Stimulated activated CD4-positive, alpha-beta T cell treated with anti-CD3 and anti-CD28 coated beads, Interleukin-2, amount 100 ng/mL, for 48 hours (primary cell): ENCODE results near the gene MYO3A.
"Not testable (repeated sequence)": the region's sequence is repeated elsewhere in the genome, so short reads cannot be mapped to it uniquely, and the experiment has no call there.

Experiments
- DNase-seq, 2 donors: peaks; one replicate each; pipeline ENCODE4 v3.0.0-alpha.2; 2020

MYO3A gene

DNA sequence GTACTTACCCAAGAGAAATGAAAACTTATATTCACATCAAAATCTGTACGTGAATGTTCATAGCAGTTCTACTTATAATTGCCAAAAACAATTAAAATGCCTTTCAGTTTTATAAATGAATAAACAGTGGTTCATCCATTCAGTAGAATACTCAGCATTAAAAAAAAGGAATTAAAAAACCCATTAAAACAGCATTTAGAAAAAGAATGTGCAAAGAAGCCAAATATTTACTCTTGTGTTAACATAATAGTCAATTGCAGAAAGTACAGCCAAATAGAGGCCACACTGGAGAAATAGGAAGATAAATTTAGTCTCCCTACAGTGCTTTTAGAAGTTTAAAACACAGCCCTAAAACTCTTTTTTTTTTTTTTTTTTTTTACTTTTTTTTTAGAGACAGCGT is 54.6 kb downstream of the MYO3A start:
- DNase-seq: no peak

DNA sequence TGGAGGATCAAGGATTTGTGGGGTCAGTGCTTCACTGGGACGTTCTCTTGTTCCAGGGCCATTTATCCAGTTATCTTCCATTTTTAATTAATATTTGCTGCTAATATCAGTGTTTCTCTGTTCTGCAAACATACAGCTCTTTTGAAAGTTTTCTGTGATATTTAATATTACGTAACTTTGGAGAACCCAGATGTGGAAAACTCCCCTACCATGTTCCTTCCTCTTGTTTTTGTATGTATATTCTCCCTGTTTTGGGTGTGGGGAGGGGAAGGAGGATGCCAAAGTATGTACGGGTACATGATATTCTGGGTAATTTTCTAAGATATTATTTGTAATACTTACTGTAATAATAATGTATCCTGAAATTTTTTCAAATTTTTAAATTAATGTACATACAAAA is 55.9 kb downstream of the MYO3A start:
- DNase-seq: no peak

DNA sequence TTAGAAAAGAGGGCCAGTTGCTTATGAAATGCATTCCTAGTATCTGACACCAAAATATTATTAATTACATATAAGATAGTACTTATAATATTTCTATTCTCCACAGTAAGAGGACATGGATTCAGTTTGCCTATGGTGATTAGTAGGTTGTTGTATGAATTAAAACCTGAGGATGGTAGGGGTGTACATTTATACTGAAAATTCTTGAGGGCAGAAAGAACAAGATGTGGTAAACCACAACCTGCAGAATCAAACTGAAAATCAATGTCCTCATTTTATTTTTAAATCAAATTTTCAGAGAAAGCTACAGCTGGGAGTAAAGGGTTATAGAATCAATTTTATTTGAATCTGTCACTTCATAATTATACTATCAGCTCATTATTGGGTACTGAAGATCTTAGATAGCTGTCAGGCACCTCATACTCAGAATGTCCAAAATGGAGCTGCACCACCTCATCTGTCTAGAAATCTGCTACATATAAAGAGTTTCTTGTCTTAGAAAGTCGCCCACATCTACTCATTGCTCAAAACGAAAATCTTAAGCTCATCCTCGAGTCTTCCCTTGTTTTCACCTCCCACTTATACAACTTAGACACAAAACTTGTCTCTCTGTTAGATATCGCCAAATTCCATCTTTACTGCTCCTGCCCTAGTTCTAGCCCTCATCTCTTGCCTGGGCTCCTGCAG is 65.4 kb downstream of the MYO3A start:
- DNase-seq: no peak

DNA sequence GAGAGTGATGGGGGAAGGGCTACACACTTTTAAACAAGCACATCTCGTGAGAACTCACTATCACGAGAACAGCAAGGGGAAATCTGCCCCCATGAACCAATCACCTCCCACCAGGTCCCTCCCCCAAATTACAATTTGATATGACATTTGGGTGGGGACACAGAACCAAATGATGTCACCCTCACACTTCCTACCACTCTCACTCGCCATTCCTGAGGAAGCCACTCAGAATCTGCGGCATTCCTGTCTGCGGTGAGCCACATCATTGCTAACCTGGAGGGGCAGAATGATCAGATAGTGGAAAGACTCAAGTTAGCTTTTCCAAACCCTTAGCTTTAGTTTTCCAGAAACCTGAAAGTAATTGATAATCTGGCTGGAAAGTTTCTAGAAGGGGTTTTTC is 66.9 kb downstream of the MYO3A start:
- DNase-seq: no peak

DNA sequence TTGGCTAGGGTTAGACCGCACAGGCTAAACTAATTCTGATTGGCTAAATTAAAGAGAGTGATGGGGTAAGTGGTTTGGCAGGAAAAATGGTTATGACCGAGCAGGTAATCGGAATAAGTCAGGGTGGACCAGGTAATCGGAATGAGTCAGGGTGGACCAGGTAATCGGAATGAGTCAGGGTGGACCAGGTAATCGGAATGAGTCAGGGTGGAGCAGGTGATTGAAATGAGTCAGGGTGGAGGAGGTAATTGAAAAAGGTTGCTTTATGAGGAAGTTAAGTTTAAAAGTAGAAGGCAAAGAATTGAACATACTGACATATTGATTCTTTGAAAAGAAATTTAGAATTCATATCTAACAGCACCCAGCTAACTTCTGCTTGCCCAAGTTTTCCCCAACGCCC is 68.4 kb downstream of the MYO3A start:
- not testable (repeated sequence) for DNase-seq

DNA sequence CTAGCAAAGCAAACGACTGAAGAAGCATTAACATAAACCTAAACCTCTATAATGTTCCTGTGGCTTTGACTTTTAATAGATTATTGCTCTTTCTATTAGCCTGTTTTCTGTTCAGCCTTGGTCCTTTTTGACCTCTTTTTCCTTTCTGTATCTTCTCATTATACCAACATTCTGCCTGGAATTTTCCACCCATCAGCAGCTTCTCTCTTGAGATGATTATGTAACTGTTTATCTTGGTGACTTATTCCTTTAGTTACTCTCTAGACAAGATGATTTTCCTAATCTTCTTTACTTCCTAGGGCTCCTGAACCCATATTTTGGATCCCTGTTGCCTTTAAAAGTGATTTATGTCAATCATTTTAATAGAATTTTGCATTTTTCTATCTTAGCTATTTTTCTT is 81.1 kb downstream of the MYO3A start:
- DNase-seq: no peak

DNA sequence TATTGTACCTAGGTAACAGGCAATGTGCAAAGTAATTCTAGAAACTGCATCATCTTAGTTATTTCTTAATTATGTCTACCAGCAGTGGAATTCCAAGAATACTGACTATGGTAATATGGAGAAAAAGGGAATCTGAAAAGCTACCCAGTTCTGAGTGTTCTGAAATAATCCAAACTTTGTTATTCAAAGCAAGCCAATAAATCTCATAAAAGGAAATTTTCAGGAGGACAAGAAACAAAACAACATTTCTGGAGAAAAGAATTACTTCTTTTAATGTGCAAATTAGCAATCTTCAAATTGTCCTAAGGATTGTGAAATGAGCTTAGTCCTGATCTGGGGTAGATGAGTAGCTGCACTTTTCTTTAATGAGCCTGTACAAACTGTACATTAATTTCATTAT is 88.8 kb downstream of the MYO3A start:
- DNase-seq: no peak

DNA sequence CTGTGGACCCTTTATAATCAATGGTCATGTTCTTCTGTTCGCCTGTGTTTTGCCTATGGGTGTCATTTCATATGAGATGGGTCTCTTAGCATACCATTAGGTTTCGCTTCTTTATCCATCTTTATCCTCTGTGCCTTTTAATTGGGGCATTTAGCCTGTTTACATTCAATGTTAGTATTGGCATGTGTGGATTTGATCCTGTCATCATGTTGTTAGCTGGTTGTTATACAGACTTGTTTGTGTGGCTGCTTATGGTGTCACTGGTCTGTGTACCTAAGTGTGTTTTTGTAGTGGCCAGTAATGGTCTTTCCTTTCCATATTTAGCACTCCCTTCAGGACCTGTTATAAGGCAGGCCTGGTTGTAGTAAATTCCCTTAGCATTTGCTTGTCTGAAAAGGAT is 90.3 kb downstream of the MYO3A start:
- DNase-seq: no peak

DNA sequence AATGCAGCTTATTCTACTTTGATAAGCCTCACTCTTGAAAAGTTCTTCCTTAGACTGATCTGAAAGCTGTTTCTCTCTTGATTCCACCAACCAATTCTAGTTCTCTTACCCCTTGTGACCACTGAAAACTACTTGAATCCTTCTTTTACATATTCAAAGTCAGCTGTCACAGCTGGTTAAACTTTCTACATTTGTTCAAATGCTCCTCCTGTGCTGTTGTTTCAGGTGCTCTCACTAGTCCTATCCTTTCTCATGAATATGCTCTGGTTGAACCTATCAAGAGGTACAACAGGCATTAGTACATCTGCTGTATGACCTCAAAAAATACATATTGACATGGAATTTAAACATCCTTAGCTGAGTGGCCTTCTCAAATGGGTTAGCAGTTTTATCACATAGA is 91.5 kb downstream of the MYO3A start:
- no peak for DNase-seq

DNA sequence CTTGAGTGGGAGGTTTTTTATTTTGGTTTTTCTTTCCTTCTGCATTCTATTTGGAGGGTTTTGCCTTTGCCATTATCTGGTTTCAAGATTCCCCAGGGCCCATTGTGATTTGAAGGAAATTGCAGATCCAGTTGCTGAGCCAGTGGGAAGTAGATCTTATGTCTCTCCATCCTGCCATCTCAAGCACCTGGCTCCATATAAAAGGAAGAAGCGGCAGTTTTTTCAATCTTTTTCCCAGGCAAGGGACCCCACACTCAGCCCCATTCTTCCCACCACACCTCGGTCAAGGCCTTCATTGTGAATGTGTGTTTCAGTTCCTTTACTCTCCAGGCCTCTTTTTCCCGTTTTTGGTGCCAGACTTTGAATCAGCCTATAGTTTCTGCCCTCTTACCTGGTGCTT is 95.8 kb downstream of the MYO3A start:
- no peak for DNase-seq

DNA sequence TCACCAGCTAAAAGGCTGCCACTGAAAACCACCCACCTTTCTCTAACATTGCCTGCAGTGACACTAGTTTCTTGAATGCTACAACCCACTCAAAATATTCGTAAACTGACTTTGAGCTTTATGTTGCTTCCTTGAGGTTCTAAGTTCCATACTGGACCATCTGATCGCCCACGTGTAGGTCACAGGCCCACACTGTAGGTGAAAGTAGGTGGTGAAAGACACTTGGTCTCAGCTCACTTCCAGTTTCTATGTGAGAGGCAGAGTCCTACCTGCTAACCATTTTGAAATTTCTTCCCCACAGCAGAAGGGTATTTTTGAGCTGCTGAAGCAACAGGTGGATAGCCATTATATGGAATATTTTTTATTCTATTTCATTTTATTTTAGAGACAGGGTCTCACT is 97.3 kb downstream of the MYO3A start:
- no peak for DNase-seq

DNA sequence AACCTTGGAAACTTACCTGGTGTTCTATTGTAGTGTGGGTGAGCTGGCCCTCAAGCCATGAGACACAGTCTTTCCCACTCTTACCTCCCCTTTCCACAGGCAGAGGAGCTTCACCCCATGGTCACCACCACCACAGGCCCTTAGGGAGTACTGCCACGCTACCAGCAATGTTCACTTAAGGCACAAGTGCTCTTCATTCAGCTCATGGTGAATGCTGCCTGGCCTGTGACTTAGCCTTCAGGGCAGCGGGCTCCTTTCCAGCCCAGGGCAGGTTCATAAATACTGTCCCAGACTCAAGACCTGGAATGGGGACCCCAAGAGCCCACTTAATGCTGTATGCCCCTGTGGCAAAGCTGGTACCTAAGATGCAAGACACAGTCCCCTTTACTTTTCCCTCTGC is 109.4 kb downstream of the MYO3A start:
- DNase-seq: no peak

DNA sequence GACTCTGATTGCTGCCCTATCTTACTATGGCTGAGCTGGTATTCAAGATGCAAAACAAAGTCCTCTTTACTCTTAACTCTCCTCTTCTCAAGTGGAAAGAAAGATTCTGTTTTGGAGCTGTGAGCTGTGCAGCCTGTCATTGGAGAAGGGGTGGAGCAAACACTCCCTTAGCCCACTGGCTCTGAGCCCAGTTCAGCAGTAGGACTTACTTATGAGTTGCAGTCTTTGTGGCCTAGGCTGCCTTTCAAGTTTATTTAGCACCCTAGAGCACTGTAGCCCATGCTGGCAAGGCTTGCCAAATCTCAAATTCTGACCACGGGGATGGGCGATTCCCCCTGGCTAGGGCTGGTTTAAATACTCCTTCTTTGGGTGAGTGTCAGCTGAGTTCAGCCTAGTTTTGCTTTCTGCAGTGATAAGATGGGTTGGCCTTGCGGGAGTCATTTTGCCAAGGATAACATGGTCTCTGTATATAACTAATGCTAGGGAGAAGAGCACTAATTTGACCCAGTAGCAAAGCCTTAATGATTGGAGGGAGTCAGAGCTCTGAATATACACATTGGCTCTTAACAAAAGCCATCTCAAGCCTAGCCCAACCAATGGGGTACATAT is 110.2 kb downstream of the MYO3A start:
- DNase-seq: no peak

DNA sequence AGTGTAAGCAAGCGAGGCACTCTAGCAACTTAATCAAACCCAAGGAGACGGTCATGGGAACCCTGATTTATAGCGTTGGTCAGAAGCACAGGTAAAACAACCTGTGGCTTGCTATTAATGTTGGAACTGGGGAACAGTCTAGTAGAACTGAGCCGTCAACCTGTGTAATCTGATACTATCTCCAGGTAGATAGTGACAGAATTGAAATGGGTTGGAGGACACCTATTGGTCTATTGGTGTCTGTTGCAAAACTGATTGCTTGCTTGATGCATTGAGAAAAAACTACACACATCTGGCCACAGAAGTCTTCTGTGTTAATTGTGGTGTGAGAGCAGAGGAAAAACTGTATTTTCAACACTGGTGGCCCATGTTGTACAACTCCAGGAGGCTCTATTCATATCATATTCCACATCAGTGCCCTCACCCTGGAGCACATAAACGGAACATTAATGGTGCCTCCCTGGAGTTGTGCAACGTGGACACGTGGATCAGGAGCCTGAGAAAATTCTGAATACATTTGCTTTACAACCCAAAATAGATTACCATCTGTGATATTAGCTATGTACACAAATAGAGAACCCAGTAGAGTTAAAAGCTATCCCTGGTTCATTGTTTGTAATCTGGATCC is 112.2 kb downstream of the MYO3A start:
- DNase-seq: no peak

DNA sequence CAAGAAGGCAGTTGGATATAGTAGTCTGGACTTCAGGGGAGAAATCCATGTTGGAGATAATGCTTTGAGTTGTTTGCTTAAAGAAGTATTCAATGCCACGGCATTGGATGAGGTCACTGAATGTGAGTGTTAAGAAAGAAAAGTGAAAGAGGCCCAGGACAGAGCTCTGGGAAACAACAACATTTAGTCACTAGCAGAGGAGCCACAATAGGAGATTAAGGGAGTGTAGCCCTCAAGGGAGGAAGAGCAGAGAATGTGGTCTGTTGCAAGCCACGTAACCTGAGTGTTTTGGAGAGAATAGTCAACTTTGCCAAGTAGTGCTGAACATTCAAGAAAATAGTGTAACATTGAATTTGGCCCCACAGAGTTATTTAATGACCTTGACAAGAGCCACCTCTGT is 114.7 kb downstream of the MYO3A start:
- no peak for DNase-seq

DNA sequence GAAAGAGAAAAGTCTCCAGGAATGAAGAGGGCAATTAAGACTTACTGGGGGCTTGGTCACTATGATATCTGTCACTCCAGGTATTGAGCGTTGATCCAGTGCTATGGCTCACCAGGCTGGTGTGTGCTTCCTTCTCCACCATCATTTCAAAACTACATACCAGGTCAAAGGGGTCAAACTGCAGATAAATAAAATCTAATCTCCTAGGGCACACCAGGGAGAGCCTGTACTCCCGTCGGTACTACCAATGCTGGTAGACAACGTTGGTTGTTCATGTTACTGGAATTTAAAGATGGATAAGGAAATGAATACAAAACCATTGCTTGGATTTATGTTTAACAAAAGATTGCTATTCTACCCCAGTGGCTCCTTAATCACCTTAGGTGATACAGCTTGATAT is 118.3 kb downstream of the MYO3A start:
- DNase-seq: no peak

DNA sequence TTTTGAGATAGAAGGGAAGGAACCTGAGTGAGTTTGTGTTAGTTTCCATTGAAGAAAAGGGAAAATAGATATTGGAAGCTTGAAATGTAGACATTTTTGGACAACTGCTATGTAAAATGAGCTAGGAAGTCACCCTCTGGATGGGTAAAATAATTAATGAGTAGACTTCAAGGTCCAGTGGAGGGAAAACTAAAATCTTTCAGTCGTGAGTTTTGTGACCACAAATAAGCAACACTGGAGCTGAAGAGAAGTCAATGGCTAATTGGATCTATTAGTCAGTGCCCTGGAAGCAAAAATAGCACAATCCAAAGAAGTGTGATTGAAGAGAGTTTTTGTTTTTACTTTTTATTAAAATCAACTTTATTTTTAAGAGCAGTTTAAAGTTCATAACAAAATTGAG is 123.4 kb downstream of the MYO3A start:
- DNase-seq: no peak

DNA sequence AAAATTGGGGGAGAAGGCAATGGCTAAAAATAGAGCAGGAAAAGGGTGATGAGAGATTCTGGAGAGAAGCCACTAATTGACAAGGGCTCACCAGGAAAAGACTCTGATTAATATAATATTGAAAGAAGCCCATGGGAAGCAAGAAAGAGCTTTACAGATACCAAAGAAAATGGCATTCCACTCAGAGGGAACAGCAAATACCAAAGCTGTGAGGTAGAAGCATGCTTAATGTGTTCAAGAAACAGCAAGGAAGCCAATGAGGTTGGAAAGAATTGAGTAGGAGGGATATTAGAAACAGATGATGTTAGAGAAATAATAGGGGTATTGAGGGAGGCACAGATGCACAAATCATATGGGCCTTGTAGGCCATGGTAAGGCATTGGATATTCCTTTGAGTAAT is 130.1 kb downstream of the MYO3A start:
- DNase-seq: no peak

DNA sequence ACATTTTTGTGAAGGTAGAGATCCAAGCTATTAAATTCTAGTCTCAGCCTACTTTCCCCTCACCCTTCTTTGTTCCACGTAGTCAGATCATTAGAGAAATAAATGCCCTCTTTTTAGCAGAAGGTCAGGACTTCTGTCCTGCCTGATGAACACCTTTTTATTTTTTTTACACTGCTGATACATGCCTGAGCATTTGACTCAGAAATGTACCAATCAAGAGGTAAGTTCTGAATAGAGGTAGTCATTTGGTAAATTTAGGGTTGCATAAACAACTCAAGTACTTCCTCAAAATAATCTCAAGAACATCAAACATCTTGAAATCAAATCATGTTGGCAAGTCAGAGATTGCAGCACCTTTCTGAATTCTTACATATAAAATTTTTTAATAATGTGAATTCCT is 133.7 kb downstream of the MYO3A start:
- no peak for DNase-seq

DNA sequence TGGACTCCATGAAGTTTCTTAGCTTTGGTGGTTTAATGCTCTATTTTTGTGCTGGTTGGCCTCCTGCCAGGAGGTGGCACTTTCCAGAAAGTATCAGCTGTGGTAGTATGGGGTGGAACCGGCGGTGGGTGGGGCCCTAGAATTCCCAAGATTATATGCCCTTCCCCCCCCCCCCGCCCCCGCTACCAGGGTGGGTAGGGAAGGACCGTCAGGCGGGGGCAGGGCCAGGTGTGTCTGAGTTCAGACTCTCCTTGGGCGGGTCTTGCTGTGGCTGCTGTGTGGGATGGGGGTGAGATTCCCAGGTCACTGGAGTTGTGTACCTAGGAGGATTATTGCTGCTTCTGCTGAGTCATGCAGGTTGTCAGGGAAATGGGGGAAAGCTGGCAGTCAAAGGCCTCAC is 146.9 kb downstream of the MYO3A start:
- not testable (repeated sequence) for DNase-seq

DNA sequence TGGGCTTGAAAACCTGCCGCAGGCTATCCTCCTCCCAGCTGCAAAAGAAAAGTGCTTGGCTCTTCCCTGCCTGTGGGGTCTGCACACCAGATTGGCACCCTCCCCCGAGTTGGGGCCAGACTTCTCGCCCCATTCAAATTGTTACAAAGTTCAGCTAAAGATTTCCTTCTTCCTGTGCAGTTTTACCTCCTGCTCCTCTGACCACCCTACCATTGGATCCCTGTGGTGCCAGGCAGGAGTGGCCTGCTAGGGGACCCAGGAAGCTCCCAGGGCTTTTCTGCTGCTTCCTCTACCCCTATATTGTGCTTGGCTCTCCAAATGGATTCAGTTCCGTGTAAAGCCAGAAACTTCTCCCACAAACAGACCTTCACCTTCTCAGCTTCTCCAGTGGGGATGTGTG is 147.4 kb downstream of the MYO3A start:
- DNase-seq: no peak

DNA sequence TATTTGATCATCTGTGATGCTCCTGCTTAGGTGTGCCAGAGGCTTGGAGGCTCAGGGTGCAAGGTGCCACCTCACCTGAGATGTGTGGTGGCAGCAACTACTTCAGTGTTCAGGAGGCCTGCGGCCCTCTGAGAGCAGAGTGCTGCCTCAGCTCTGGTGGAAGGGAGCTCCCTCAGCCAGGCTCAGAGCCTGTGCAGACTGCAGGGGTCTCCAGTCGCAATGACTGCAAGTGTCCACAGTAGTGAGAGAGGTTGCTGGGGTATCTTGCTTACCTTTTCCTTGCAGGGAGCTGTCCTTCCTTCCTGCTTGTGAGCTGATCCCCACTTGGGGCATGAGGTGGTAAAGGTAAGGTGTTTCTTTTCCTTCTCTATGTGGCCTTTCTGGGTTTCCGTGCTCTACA is 151.5 kb downstream of the MYO3A start:
- no peak for DNase-seq

DNA sequence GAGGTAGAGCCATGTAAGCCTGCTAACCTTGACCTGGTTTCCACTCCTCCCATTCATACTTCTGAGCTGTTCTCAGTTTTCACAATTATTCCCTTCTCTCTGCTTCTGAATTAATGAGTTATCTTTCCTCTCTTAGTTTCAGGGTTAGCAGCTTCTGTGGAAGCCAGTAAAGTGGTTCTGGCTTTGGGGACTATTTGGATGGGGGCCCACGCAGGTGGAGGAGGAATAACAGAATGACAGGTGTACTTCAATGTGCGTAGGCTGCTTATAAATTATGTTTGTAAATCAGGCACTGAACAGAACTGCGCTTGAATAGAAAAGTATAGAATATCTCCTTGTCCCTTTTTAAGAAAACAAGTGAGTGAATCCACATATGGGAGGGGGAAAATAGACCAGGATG is 153.6 kb downstream of the MYO3A start:
- DNase-seq: no peak

DNA sequence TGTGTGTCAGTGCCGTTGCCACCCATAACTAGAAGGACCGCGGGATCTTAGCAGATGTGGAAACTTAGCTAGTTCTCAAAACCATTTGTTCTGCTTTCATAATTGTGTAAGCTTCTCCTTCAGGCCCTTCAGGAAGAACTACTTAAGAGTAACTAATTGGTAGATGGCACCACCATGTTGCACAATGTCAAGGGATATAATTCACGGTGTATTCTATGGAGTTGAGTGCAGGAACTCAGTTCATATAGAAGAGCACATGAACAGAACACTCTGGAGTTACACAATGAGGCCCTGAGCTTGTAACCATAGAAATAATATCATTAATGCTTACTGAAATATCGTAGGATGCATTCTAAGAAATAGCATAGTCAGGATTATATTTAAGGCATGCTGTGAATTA is 156.0 kb downstream of the MYO3A start:
- no peak for DNase-seq

DNA sequence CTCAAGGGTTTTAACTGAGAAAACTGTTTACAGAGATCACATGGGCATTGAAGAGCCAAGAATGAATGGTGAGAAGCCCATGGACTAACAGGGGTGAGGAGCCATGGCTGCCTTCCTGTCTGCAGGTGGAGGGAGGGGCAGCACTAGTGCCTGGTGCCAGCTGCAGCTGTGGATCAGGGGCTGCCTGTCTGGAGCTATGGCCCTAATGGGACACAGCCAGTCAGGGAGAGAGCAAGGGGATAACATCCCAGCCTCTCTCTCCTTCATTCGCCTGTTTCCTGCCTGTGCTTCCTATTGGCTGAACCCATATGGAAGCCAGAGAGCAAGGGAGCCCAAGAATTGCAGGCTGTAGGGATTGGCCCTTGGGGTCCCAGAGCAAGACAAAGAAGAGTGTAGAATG is 156.7 kb downstream of the MYO3A start:
- no peak for DNase-seq
